ENCODE measurements around the gene SLC2A9. TPM values are rescaled to one million over a fixed set of nuclear protein-coding genes. Genes with fewer than 3 reads are reported as not detected.
"Not testable (repeated sequence)": the region's sequence is repeated elsewhere in the genome, so short reads cannot be mapped to it uniquely, and the experiment has no call there.

Gene SLC2A9
- total RNA-seq, 4 donors from 2014 or later, result 0.46 to 10.1 (median 3.1) TPM

DNA sequence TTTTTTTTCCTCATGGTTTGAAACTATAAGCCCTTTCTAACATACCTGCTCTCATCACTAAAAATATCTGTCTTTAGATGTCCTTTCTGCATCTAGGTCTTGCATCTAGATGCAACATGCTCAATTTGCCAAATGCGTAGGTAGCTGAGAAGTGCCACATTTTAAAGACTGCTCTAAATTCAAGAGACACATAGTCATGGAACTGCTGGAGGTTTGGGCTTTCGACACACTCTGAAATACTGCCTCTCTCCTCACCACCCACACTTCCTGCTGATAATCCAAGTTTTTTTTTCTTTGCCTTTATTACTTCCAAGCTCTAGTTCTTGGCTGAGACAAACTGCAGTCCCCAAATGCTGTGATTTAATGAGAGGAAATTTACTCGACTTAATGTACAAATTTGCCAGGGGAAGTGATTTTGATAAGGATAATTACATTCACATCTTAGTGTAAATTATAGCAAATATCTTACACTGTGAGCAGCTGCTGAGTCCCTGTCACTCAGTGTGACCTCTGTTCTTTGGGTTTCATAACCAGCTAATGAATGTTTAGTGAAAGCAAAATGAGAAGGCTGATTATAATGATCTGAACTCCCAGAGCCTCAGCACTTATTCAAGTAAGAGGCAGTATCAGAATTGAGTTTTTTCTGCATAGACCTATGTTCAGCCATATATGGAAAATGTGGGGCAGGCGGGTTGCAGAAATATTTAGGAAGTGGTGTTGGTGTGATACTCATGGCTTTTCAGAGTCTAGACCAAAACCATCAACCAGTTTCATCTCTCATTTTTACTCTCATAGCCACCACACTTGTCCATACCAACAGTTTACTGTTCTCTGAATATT, 208.6 kb downstream of the SLC2A9 start:
- DNase-seq (ENCODE audit: low spot score in 2 of 2), result no peak
- intact Hi-C loops (cut with DNase I; ENCODE audit: low total_unique reads), result no loop called here

GRCh38 chr4:9811806-9812205, 209.5 kb downstream of the SLC2A9 start:
- TF ChIP-seq CTCF (IDR thresholded peaks at IDR 0.05), result no peak
- TF ChIP-seq POLR2A (IDR thresholded peaks at IDR 0.05), result no peak
- DNase-seq (ENCODE audit: low spot score in 2 of 2), result no peak
- no peak overlapping the region for H3K4me3 ChIP-seq (ENCODE audit: low read depth, poor library complexity, severe bottlenecking)
- 79 to 83% methylated on average over 3 of the region's 3 CpGs for WGBS, 2 donors
- intact Hi-C loops (cut with DNase I; ENCODE audit: low total_unique reads), result no loop called here

More for the DNA sequence above, 208.6 kb downstream of the SLC2A9 start:
- no peak for TF ChIP-seq POLR2A (IDR thresholded peaks at IDR 0.05)
- no peak for TF ChIP-seq CTCF (IDR thresholded peaks at IDR 0.05)
- WGBS, 2 donors, result 45 to 48% methylated on average over 4 of the region's 4 CpGs
- no peak overlapping the region for H3K4me3 ChIP-seq (ENCODE audit: low read depth, poor library complexity, severe bottlenecking)

- H3K4me3 ChIP-seq (ENCODE audit: low read depth, poor library complexity, severe bottlenecking), result no peak overlapping the region
- intact Hi-C loops (cut with DNase I; ENCODE audit: low total_unique reads), result no loop called here
- DNase-seq (ENCODE audit: low spot score in 2 of 2), result no peak
- no peak for TF ChIP-seq CTCF (IDR thresholded peaks at IDR 0.05)
- no peak for TF ChIP-seq POLR2A (IDR thresholded peaks at IDR 0.05)
- 71 to 76% methylated on average over 5 of the region's 5 CpGs for WGBS, 2 donors
These were observed 213.2 kb downstream of the SLC2A9 start for GRCh38 chr4:9808077-9808476.

- TF ChIP-seq CTCF (IDR thresholded peaks at IDR 0.05) (no peak), POLR2A (IDR thresholded peaks at IDR 0.05) (no peak)
- 87 to 93% methylated on average over 5 of the region's 5 CpGs for WGBS, 2 donors
- DNase-seq (ENCODE audit: low spot score in 2 of 2), result no peak
These were observed 216.4 kb downstream of the SLC2A9 start for GRCh38 chr4:9804918-9805317.

GRCh38 chr4:9800848-9801247, 220.4 kb downstream of the SLC2A9 start:
- 65 to 66% methylated on average over 4 of the region's 4 CpGs for WGBS, 2 donors
- H3K4me3 ChIP-seq (ENCODE audit: low read depth, poor library complexity, severe bottlenecking), result no peak overlapping the region
- intact Hi-C loops (cut with DNase I; ENCODE audit: low total_unique reads), result no loop called here
- TF ChIP-seq POLR2A (IDR thresholded peaks at IDR 0.05) (no peak), CTCF (IDR thresholded peaks at IDR 0.05) (no peak)
- DNase-seq (ENCODE audit: low spot score in 2 of 2), result no peak

More at GRCh38 chr4:9804918-9805317, 216.4 kb downstream of the SLC2A9 start:
- no peak overlapping the region for H3K4me3 ChIP-seq (ENCODE audit: low read depth, poor library complexity, severe bottlenecking)
- intact Hi-C loops (cut with DNase I; ENCODE audit: low total_unique reads), result no loop called here

DNA sequence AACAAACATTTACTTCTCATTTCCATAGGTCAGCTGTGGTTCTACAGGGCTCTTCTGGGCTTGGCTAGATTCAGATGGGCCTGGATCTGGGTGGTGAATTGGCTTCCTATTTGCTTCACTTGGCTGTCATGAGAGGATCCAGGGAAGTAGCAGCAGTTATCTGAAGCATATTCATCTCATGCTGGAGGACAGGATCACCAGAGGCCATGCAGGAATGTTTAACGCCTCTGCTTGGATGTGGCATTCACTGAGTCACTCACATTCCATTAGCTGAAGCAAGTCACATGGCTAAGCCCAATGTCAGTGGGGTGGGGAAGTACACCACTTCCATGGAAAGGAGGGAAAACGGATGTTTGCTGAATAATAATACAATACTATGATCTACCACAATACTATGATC, 224.7 kb downstream of the SLC2A9 start:
- intact Hi-C loops (cut with DNase I; ENCODE audit: low total_unique reads), result not testable (repeated sequence)

More for the DNA sequence above, 224.7 kb downstream of the SLC2A9 start:
- not testable (repeated sequence) for H3K4me3 ChIP-seq (ENCODE audit: low read depth, poor library complexity, severe bottlenecking); DNase-seq (ENCODE audit: low spot score in 2 of 2)
- WGBS, 2 donors, result 37 to 45% methylated on average over 2 of the region's 2 CpGs
